ENCODE measurements around the gene ID1. TPM values are rescaled to one million over a fixed set of nuclear protein-coding genes. Genes with fewer than 3 reads are reported as not detected.

The ID1 gene
- total and polyA plus RNA-seq, 2 of the 13 experiments (the other 11 are each of a cell fraction or from before 2014, with no cell fraction given): 320 to 419 TPM

DNA sequence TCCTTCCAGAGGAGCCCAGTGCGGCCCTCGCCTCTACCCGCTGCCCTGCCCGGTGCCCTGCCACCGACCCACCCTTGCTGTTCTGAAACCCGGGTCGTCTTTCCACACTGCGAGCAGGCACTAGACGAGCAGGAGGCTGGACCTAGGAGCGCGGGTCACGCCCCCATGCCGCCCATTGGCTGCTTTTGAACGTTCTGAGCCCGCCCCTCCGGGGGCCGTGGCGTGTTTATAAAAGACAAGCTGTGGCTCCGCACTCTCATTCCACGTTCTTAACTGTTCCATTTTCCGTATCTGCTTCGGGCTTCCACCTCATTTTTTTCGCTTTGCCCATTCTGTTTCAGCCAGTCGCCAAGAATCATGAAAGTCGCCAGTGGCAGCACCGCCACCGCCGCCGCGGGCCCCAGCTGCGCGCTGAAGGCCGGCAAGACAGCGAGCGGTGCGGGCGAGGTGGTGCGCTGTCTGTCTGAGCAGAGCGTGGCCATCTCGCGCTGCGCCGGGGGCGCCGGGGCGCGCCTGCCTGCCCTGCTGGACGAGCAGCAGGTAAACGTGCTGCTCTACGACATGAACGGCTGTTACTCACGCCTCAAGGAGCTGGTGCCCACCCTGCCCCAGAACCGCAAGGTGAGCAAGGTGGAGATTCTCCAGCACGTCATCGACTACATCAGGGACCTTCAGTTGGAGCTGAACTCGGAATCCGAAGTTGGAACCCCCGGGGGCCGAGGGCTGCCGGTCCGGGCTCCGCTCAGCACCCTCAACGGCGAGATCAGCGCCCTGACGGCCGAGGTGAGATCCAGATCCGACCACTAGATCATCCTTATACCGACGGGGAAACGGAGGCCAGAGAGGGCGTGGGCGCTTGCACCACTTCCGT lies at the start of gene ID1 (continued):
- TF ChIP-seq MED13 (CRISPR knock-in tag; IDR thresholded peaks at IDR 0.05): peak; percentile 89
- peak; percentile 33; the same call in 1 of the 2 replicates for TF ChIP-seq ZNF24 (IDR thresholded peaks at IDR 0.05)
- TF ChIP-seq, protein P1, sequence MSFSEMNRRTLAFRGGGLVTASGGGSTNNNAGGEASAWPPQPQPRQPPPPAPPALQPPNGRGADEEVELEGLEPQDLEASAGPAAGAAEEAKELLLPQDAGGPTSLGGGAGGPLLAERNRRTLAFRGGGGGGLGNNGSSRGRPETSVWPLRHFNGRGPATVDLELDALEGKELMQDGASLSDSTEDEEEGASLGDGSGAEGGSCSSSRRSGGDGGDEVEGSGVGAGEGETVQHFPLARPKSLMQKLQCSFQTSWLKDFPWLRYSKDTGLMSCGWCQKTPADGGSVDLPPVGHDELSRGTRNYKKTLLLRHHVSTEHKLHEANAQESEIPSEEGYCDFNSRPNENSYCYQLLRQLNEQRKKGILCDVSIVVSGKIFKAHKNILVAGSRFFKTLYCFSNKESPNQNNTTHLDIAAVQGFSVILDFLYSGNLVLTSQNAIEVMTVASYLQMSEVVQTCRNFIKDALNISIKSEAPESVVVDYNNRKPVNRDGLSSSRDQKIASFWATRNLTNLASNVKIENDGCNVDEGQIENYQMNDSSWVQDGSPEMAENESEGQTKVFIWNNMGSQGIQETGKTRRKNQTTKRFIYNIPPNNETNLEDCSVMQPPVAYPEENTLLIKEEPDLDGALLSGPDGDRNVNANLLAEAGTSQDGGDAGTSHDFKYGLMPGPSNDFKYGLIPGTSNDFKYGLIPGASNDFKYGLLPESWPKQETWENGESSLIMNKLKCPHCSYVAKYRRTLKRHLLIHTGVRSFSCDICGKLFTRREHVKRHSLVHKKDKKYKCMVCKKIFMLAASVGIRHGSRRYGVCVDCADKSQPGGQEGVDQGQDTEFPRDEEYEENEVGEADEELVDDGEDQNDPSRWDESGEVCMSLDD (CRISPR knock-in tag; IDR thresholded peaks at IDR 0.05; ENCODE audit: borderline replicate concordance): peak; percentile 79; the same call in 1 of the 2 replicates
- no peak for TF ChIP-seq NBN (conservative IDR thresholded peaks at IDR 0.05)
- peak; percentile 90 for TF ChIP-seq ZFP36L1 (CRISPR knock-in tag; IDR thresholded peaks at IDR 0.05)
- peak; percentile 97 for TF ChIP-seq KMT2A (CRISPR knock-in tag; IDR thresholded peaks at IDR 0.05)
- TF ChIP-seq NFE2L2 (IDR thresholded peaks at IDR 0.05; ENCODE audit: low read length): no peak
- peak; percentile 97 for TF ChIP-seq GATA4 (IDR thresholded peaks at IDR 0.05; ENCODE audit: borderline replicate concordance, low read depth)
- TF ChIP-seq, protein P2, sequence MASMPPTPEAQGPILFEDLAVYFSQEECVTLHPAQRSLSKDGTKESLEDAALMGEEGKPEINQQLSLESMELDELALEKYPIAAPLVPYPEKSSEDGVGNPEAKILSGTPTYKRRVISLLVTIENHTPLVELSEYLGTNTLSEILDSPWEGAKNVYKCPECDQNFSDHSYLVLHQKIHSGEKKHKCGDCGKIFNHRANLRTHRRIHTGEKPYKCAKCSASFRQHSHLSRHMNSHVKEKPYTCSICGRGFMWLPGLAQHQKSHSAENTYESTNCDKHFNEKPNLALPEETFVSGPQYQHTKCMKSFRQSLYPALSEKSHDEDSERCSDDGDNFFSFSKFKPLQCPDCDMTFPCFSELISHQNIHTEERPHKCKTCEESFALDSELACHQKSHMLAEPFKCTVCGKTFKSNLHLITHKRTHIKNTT (CRISPR knock-in tag; IDR thresholded peaks at IDR 0.05): no peak
- peak; percentile 88; the same call in 1 of the 2 replicates for TF ChIP-seq ZNF17 (CRISPR knock-in tag; IDR thresholded peaks at IDR 0.05)
- no peak for TF ChIP-seq NCOA1 (CRISPR knock-in tag; IDR thresholded peaks at IDR 0.05)
- TF ChIP-seq NR3C1 (CRISPR knock-in tag; IDR thresholded peaks at IDR 0.05): no peak
- TF ChIP-seq, protein P3, sequence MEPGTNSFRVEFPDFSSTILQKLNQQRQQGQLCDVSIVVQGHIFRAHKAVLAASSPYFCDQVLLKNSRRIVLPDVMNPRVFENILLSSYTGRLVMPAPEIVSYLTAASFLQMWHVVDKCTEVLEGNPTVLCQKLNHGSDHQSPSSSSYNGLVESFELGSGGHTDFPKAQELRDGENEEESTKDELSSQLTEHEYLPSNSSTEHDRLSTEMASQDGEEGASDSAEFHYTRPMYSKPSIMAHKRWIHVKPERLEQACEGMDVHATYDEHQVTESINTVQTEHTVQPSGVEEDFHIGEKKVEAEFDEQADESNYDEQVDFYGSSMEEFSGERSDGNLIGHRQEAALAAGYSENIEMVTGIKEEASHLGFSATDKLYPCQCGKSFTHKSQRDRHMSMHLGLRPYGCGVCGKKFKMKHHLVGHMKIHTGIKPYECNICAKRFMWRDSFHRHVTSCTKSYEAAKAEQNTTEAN (CRISPR knock-in tag; conservative IDR thresholded peaks at IDR 0.05): peak; percentile 93
- peak; percentile 77 for TF ChIP-seq HNRNPK (IDR thresholded peaks at IDR 0.05; ENCODE audit: low read depth, low read length, poor library complexity, severe bottlenecking)
- 0 out of 2 replicates have a peak, but pooled peaks have one; percentile 47 for TF ChIP-seq ZNF20 (CRISPR knock-in tag; IDR thresholded peaks at IDR 0.05)
- no peak for TF ChIP-seq RFX5 (IDR thresholded peaks at IDR 0.05; ENCODE audit: low read depth, low read length)
- peak; percentile 91 for TF ChIP-seq ZNF746 (CRISPR knock-in tag; IDR thresholded peaks at IDR 0.05)
- no peak; the same call in 1 of the 2 replicates for TF ChIP-seq DPF2 (CRISPR knock-in tag; IDR thresholded peaks at IDR 0.05; ENCODE audit: borderline replicate concordance, low read depth)
- TF ChIP-seq SIN3A (IDR thresholded peaks at IDR 0.05; ENCODE audit: borderline replicate concordance, low read depth, low read length): peak; percentile 98
- peak; percentile 90 for TF ChIP-seq PPARG (CRISPR knock-in tag; conservative IDR thresholded peaks at IDR 0.05)
- 0 out of 2 replicates have a peak, but pooled peaks have one; percentile 36 for TF ChIP-seq TEAD2 (CRISPR knock-in tag; IDR thresholded peaks at IDR 0.05)

All from HepG2 (cell line).